Fibroblast of mammary gland (primary cell): ENCODE results near the gene C4orf50.

Experiments used
- DNase-seq: peaks from one replicate; pipeline ENCODE4 v3.0.0-alpha.2; 2010; ENCODE audit warnings: low read depth
- H3K4me3 ChIP-seq: 2 replicates; pipeline ENCODE4 v1.5.1; 2011; ENCODE audit warnings: low read depth, mild to moderate bottlenecking, low read length, moderate library complexity; ENCODE audit not compliant: control insufficient read depth
- TF ChIP-seq, protein P1 (sequence below): conservative IDR thresholded peaks from 2 replicates; pipeline ENCODE4 v1.5.1; 2011; ENCODE audit warnings: low read depth, low read length, inconsistent platforms; ENCODE audit not compliant: control insufficient read depth, insufficient read depth

The C4orf50 gene

GRCh38 chr4:5965225-5965624, 53.0 kb downstream of the C4orf50 start:
- DNase-seq: no peak
- TF ChIP-seq, protein P1, sequence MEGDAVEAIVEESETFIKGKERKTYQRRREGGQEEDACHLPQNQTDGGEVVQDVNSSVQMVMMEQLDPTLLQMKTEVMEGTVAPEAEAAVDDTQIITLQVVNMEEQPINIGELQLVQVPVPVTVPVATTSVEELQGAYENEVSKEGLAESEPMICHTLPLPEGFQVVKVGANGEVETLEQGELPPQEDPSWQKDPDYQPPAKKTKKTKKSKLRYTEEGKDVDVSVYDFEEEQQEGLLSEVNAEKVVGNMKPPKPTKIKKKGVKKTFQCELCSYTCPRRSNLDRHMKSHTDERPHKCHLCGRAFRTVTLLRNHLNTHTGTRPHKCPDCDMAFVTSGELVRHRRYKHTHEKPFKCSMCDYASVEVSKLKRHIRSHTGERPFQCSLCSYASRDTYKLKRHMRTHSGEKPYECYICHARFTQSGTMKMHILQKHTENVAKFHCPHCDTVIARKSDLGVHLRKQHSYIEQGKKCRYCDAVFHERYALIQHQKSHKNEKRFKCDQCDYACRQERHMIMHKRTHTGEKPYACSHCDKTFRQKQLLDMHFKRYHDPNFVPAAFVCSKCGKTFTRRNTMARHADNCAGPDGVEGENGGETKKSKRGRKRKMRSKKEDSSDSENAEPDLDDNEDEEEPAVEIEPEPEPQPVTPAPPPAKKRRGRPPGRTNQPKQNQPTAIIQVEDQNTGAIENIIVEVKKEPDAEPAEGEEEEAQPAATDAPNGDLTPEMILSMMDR: no peak
- H3K4me3 ChIP-seq: no peak overlapping the region

DNA sequence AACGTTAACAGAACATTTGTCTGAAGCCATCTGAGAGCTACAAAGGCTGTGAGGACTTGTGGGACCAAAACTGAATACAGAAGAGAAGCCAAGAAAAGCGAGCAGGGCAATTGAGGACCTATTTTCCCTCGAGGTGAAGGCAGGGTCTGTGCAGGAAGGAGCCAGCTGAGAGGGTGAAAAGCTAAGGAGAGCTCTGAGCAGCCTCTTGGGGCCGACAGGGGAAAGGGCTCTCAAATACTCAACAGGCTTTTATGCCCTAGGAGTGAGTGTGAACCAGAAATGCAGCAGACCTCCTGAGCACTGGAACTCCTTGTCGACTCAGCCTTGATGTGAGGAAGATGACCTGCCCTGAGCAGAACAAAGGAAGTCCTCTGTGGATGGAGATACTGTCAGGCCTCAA, 54.2 kb downstream of the C4orf50 start:
- TF ChIP-seq, protein P1: no peak
- DNase-seq: no peak
- H3K4me3 ChIP-seq: no peak overlapping the region

GRCh38 chr4:5963611-5964010, 54.6 kb downstream of the C4orf50 start:
- TF ChIP-seq, protein P1: no peak
- no peak overlapping the region for H3K4me3 ChIP-seq
- DNase-seq: no peak

GRCh38 chr4:5962416-5962815, 55.8 kb downstream of the C4orf50 start:
- DNase-seq: no peak
- H3K4me3 ChIP-seq: no peak overlapping the region
- TF ChIP-seq, protein P1: no peak

- no peak overlapping the region for H3K4me3 ChIP-seq
- DNase-seq: no peak
- TF ChIP-seq, protein P1: no peak
These were observed 57.9 kb downstream of the C4orf50 start for GRCh38 chr4:5960252-5960880.

DNA sequence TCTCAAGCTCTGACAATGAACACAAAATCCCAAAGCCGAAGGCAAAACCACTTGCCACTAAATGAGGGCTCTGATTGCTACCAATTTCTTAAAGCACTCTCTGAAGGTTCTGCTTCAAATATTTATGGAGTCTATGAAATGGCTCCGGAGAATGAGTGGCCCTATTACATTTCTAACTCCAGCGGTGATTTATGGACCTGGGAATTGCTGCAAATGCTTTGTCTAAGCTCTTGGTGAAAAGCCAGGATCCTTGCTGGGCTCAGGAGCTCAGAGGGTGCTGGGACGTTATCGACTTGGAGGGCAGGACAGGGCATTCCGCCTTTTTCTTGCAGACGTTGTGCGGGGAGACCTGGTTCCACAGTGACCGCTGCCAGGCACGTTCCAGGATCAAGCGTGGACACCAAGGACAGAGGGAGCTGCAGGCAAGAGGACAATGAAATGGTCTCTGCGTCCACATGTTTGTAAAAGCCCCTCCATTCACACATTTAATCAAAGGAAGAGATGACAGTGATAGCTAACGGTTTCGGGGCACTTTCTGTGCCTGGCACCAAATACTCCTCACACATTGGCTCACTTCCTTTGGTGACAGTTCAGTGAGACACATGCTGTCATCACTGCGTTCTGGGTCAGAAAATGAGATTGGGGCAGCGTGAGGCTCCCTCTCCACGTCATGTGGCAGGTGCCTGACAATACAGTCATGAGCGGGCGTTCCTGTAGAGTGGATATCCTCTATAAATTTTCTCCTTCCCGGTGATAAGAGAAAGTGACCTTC, 58.8 kb downstream of the C4orf50 start:
- no peak for DNase-seq
- TF ChIP-seq, protein P1: no peak

GRCh38 chr4:5958199-5958735, 60.0 kb downstream of the C4orf50 start:
- no peak for DNase-seq
- no peak overlapping the region for H3K4me3 ChIP-seq
- TF ChIP-seq, protein P1: no peak

More for the DNA sequence above, 58.8 kb downstream of the C4orf50 start:
- H3K4me3 ChIP-seq: no peak overlapping the region
